ENCODE measurements around the gene TMEM44. TPM values are rescaled to one million over a fixed set of nuclear protein-coding genes. Genes with fewer than 3 reads are reported as not detected.
"Not testable (repeated sequence)": the region's sequence is repeated elsewhere in the genome, so short reads cannot be mapped to it uniquely, and the experiment has no call there.

The TMEM44 gene
- total RNA-seq, 1 experiment from 2014 or later = 70.1 TPM

DNA sequence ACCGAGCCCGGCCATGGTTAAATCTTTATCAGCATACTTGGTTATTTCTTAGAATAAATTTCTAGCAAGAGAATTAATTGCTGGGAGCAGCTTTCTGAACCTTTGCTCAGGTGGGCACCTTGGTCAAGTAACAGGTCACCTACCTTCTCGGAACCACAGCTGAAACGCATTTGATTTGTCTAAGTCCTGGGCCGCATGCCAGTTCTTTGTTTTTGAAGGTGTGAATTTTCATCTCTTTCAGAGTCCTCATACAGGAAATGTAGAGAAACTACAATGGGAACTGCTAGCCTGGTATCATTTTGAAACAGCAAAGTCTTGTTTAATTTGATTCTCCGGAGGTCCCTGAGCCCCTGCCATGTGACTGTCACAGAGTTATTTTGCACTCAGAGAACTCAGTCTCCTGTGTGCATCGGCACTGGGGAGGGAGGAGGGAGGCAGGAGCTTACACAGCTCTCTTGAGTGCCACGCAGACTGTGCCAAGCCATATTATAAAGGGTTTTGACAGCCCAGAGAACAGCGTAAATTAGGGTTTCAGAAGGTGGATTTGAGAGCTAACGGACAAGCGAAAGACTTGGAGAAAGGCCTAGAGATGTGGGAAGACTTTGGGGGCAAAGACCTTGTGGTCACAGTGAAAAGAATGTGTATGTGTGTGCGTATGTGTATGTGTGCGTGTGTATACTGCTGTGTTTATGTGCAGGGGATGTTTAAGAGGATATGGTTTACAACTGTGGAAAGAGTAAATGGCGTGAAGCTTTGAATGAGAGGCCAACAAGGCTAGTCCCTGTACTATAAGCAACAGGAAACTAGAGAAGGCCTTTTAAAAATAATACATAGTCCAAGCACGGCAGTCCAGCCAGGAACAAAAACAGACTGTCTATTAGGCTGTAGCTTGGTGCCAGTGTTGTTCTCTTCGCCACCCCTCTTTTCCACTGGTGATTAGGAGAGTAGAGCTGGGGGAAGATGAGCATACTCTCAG, 84.6 kb downstream of the TMEM44 start:
- no peak overlapping the region for H3K27ac ChIP-seq (ENCODE audit: low read length)
- no peak for TF ChIP-seq REST (IDR thresholded peaks at IDR 0.05; ENCODE audit: insufficient read depth in 1 of 2, low read depth in 2 of 2, low read length in 1 of 2)
- no peak for TF ChIP-seq POLR2AphosphoS5 (IDR thresholded peaks at IDR 0.05; ENCODE audit: low read depth, low read length)
- no peak for TF ChIP-seq CTCF (IDR thresholded peaks at IDR 0.05)
- TF ChIP-seq SIN3A (IDR thresholded peaks at IDR 0.05; ENCODE audit: borderline replicate concordance, insufficient read depth, low read depth, low read length) = no peak
- no peak for TF ChIP-seq TCF7L2 (IDR thresholded peaks at IDR 0.05; ENCODE audit: low read depth, low read length)
- intact Hi-C loops (cut with micrococcal nuclease; ENCODE audit: unreplicated experiment) = no loop called here
- peak; percentile 68 for ATAC-seq
- no TSS peak for BruUV-seq (replicated peaks)
- ChIA-PET POLR2A (no interaction called here), CTCF (no interaction called here)
- no peaks in the 10 kb centered on the region for H3K27me3 ChIP-seq (ENCODE audit: control insufficient read depth, insufficient read depth, low read length)
- no peaks in the 10 kb centered on the region; the same call in 1 of the 2 replicates for H3K9me3 ChIP-seq (ENCODE audit: control insufficient read depth, insufficient read depth, low read depth, low read length)
- no peaks in the 10 kb centered on the region for H3K36me3 ChIP-seq (ENCODE audit: control insufficient read depth, insufficient read depth, low read length)
- H3K4me3 ChIP-seq (ENCODE audit: low read depth in 2 of 2, low read length in 2 of 2) = no peak overlapping the region
- in situ Hi-C loops (cut with HindIII; ENCODE audit: low pct_unique_long_range_greater_than_20kb, low sequenced_read_pairs) = no loop called here
- DNase-seq (ENCODE audit: low read depth, low spot score) = no peak
- H3K4me1 ChIP-seq (ENCODE audit: control insufficient read depth, insufficient read depth, low read length) = peaks cover 7% of the 10 kb centered on the region; the same call in 1 of the 2 replicates

DNA sequence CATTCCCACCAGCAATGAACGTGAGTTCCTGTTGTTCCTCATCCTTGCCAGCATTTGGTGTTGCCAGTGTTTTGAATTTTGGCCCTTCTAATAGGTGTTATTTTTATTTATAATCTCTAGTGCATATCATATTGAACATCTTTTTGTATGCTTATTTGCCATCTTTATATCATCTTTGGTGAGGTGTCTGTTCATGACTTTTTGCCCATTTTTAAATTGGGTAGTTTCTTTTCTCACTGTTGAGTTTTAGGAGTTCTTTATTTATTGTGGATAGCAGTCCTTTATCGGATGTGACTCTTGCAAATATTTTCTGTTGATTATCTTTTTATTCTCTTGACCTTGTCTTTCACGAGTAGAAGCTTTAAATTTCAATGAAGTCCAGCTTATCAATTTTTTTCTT, 86.2 kb downstream of the TMEM44 start:
- intact Hi-C loops (cut with micrococcal nuclease; ENCODE audit: unreplicated experiment) (no loop called here), in situ Hi-C loops (cut with HindIII; ENCODE audit: low pct_unique_long_range_greater_than_20kb, low sequenced_read_pairs) (no loop called here)
- Histone ChIP-seq H3K36me3 (ENCODE audit: control insufficient read depth, insufficient read depth, low read length) (no peaks in the 10 kb centered on the region), H3K27me3 (ENCODE audit: control insufficient read depth, insufficient read depth, low read length) (no peaks in the 10 kb centered on the region), H3K27ac (ENCODE audit: low read length) (no peak overlapping the region), H3K9me3 (ENCODE audit: control insufficient read depth, insufficient read depth, low read depth, low read length) (no peaks in the 10 kb centered on the region; the same call in 1 of the 2 replicates), H3K4me3 (ENCODE audit: low read depth in 2 of 2, low read length in 2 of 2) (no peak overlapping the region), H3K4me1 (ENCODE audit: control insufficient read depth, insufficient read depth, low read length) (peaks cover 7% of the 10 kb centered on the region; the same call in 1 of the 2 replicates)
- ATAC-seq (no peak), DNase-seq (ENCODE audit: low read depth, low spot score) (no peak)
- ChIA-PET POLR2A (interaction anchor here (1.0 kb wide), 1 partner anchor 9 kb away, joined by 3 read pairs; no protein-coding TSS in a partner anchor), CTCF (interaction anchor here (0.6 kb wide), 1 partner anchor 314 kb away, joined by 3 read pairs; no protein-coding TSS in a partner anchor)
- no TSS peak for BruUV-seq (replicated peaks)
- TF ChIP-seq POLR2AphosphoS5 (IDR thresholded peaks at IDR 0.05; ENCODE audit: low read depth, low read length) (no peak), SIN3A (IDR thresholded peaks at IDR 0.05; ENCODE audit: borderline replicate concordance, insufficient read depth, low read depth, low read length) (no peak), REST (IDR thresholded peaks at IDR 0.05; ENCODE audit: insufficient read depth in 1 of 2, low read depth in 2 of 2, low read length in 1 of 2) (no peak), TCF7L2 (IDR thresholded peaks at IDR 0.05; ENCODE audit: low read depth, low read length) (no peak), CTCF (IDR thresholded peaks at IDR 0.05) (no peak)

GRCh38 chr3:194545538-194545937, 87.7 kb downstream of the TMEM44 start:
- CTCF ChIA-PET; in situ Hi-C loops (cut with HindIII; ENCODE audit: low pct_unique_long_range_greater_than_20kb, low sequenced_read_pairs); ATAC-seq; H3K9me3 ChIP-seq (ENCODE audit: control insufficient read depth, insufficient read depth, low read depth, low read length); H3K4me1 ChIP-seq (ENCODE audit: control insufficient read depth, insufficient read depth, low read length); H3K27ac ChIP-seq (ENCODE audit: low read length); H3K27me3 ChIP-seq (ENCODE audit: control insufficient read depth, insufficient read depth, low read length); H3K4me3 ChIP-seq (ENCODE audit: low read depth in 2 of 2, low read length in 2 of 2); DNase-seq (ENCODE audit: low read depth, low spot score); POLR2A ChIA-PET; BruUV-seq (replicated peaks); intact Hi-C loops (cut with micrococcal nuclease; ENCODE audit: unreplicated experiment); H3K36me3 ChIP-seq (ENCODE audit: control insufficient read depth, insufficient read depth, low read length): not testable (repeated sequence)
